ENCODE results near the gene PRKRIP1.
A peak's percentile ranks its signal among the peaks of the same experiment; 100 is the strongest.
"Not testable (repeated sequence)": the region's sequence is repeated elsewhere in the genome, so short reads cannot be mapped to it uniquely, and the experiment has no call there.

PRKRIP1 gene

GRCh38 chr7:102396710-102397019, 502 bp downstream of the PRKRIP1 start:
- H3K27ac ChIP-seq (ENCODE audit: low read depth, low read length), result peak overlapping the region; percentile 68
- no peak overlapping the region for H3K4ac ChIP-seq (ENCODE audit: low read depth, low read length)
- DNase-seq, result no peak
- peak overlapping the region; percentile 69 for H3K18ac ChIP-seq (ENCODE audit: low read length)
- H2BK5ac ChIP-seq (ENCODE audit: low read length), result peak overlapping the region; percentile 19
- peaks cover 4% of the 10 kb centered on the region for H3K36me3 ChIP-seq (ENCODE audit: control insufficient read depth, insufficient read depth, low read length)
- peaks cover 4% of the 10 kb centered on the region for H3K79me2 ChIP-seq (ENCODE audit: control insufficient read depth, insufficient read depth, low read length)
- no peak overlapping the region for H3K23ac ChIP-seq (ENCODE audit: low read length)
- peak overlapping the region; percentile 87 for H3K9ac ChIP-seq (ENCODE audit: low read length)
- H3K27me3 ChIP-seq (ENCODE audit: insufficient read depth, low read length, poor library complexity), result no peaks in the 10 kb centered on the region
- no peak overlapping the region for H4K5ac ChIP-seq (ENCODE audit: low read length)
- no peaks in the 10 kb centered on the region for H3K4me1 ChIP-seq (ENCODE audit: control insufficient read depth, low read depth, low read length)
- H3K4me3 ChIP-seq (ENCODE audit: low read length), result peak overlapping the region; percentile 87
- H2BK15ac ChIP-seq (replicated peaks; ENCODE audit: low read depth), result no peak overlapping the region
- peak overlapping the region; percentile 88 for H3K4me2 ChIP-seq (ENCODE audit: low read length)
- no CpG with 5 or more reads among the region's 12 CpGs for WGBS (ENCODE audit: extremely low coverage, insufficient coverage, low lambda C conversion rate)
- no peak overlapping the region for H2BK120ac ChIP-seq (ENCODE audit: low read depth, low read length)
- no peak overlapping the region for H4K8ac ChIP-seq (ENCODE audit: low read depth, low read length)
- peak overlapping the region; percentile 89 for H3K56ac ChIP-seq (ENCODE audit: low read length)
- no peak overlapping the region for H2AK5ac ChIP-seq (ENCODE audit: low read length)
- peaks cover 1% of the 10 kb centered on the region for H3K79me1 ChIP-seq (ENCODE audit: low read length)

GRCh38 chr7:102398543-102398942, 2.4 kb downstream of the PRKRIP1 start:
- Histone ChIP-seq H4K8ac (ENCODE audit: low read depth, low read length) (no peak overlapping the region), H3K56ac (ENCODE audit: low read length) (no peak overlapping the region), H2BK5ac (ENCODE audit: low read length) (no peak overlapping the region), H3K27ac (ENCODE audit: low read depth, low read length) (no peak overlapping the region), H3K79me2 (ENCODE audit: control insufficient read depth, insufficient read depth, low read length) (peaks cover 4% of the 10 kb centered on the region), H2BK120ac (ENCODE audit: low read depth, low read length) (no peak overlapping the region), H3K4me1 (ENCODE audit: control insufficient read depth, low read depth, low read length) (no peaks in the 10 kb centered on the region), H3K23ac (ENCODE audit: low read length) (no peak overlapping the region), H4K5ac (ENCODE audit: low read length) (no peak overlapping the region), H3K18ac (ENCODE audit: low read length) (no peak overlapping the region), H3K27me3 (ENCODE audit: insufficient read depth, low read length, poor library complexity) (no peaks in the 10 kb centered on the region), H3K4me3 (ENCODE audit: low read length) (no peak overlapping the region), H3K4ac (ENCODE audit: low read depth, low read length) (no peak overlapping the region), H3K79me1 (ENCODE audit: low read length) (peaks cover 1% of the 10 kb centered on the region), H3K36me3 (ENCODE audit: control insufficient read depth, insufficient read depth, low read length) (peaks cover 4% of the 10 kb centered on the region), H3K4me2 (ENCODE audit: low read length) (no peak overlapping the region), H3K9ac (ENCODE audit: low read length) (no peak overlapping the region), H2AK5ac (ENCODE audit: low read length) (no peak overlapping the region), H2BK15ac (replicated peaks; ENCODE audit: low read depth) (no peak overlapping the region)
- DNase-seq, result no peak
- WGBS (ENCODE audit: extremely low coverage, insufficient coverage, low lambda C conversion rate), result no CpG with 5 or more reads among the region's 8 CpGs

DNA sequence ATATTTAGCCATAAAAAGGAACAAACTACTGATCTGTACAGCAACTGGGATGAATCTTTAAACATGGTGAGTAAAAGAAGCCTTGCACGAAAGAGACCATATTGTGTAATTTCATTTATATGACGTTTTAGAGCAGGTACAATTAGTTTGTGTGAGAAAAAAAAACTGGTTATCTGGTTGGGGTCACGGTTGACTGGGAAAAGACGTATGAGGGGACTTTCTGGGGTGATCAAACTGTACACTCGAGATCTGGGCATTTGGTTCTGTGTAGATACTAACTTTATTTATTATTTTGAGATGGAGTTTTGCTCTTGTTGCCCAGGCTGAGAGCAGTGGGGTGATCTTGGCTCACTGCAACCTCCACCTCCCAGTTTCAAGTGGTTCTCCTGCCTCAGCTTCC, 4.2 kb downstream of the PRKRIP1 start:
- no CpG with 5 or more reads among the region's 5 CpGs for WGBS (ENCODE audit: extremely low coverage, insufficient coverage, low lambda C conversion rate)
- H3K18ac ChIP-seq (ENCODE audit: low read length), result no peak overlapping the region

GRCh38 chr7:102403563-102403962, 7.4 kb downstream of the PRKRIP1 start:
- H3K79me2 ChIP-seq (ENCODE audit: control insufficient read depth, insufficient read depth, low read length), result no peaks in the 10 kb centered on the region
- no peak overlapping the region for H3K9ac ChIP-seq (ENCODE audit: low read length)
- no peak overlapping the region for H3K56ac ChIP-seq (ENCODE audit: low read length)
- H3K27me3 ChIP-seq (ENCODE audit: insufficient read depth, low read length, poor library complexity), result no peaks in the 10 kb centered on the region
- WGBS (ENCODE audit: extremely low coverage, insufficient coverage, low lambda C conversion rate), result no CpG with 5 or more reads among the region's 3 CpGs
- no peak overlapping the region for H3K4me2 ChIP-seq (ENCODE audit: low read length)
- no peak overlapping the region for H4K8ac ChIP-seq (ENCODE audit: low read depth, low read length)
- H2BK120ac ChIP-seq (ENCODE audit: low read depth, low read length), result no peak overlapping the region
- no peak overlapping the region for H2AK5ac ChIP-seq (ENCODE audit: low read length)
- H3K27ac ChIP-seq (ENCODE audit: low read depth, low read length), result no peak overlapping the region
- no peak for DNase-seq
- H3K18ac ChIP-seq (ENCODE audit: low read length), result no peak overlapping the region
- H2BK5ac ChIP-seq (ENCODE audit: low read length), result no peak overlapping the region
- H3K4ac ChIP-seq (ENCODE audit: low read depth, low read length), result no peak overlapping the region
- no peak overlapping the region for H3K4me3 ChIP-seq (ENCODE audit: low read length)
- no peak overlapping the region for H4K5ac ChIP-seq (ENCODE audit: low read length)
- no peaks in the 10 kb centered on the region for H3K4me1 ChIP-seq (ENCODE audit: control insufficient read depth, low read depth, low read length)
- no peak overlapping the region for H2BK15ac ChIP-seq (replicated peaks; ENCODE audit: low read depth)
- H3K79me1 ChIP-seq (ENCODE audit: low read length), result no peaks in the 10 kb centered on the region
- H3K23ac ChIP-seq (ENCODE audit: low read length), result no peak overlapping the region
- H3K36me3 ChIP-seq (ENCODE audit: control insufficient read depth, insufficient read depth, low read length), result peaks cover 10% of the 10 kb centered on the region

More for the DNA sequence above, 4.2 kb downstream of the PRKRIP1 start:
- Histone ChIP-seq H3K27ac (ENCODE audit: low read depth, low read length) (no peak overlapping the region), H2AK5ac (ENCODE audit: low read length) (no peak overlapping the region), H2BK15ac (replicated peaks; ENCODE audit: low read depth) (no peak overlapping the region), H4K5ac (ENCODE audit: low read length) (no peak overlapping the region), H3K9ac (ENCODE audit: low read length) (no peak overlapping the region), H3K79me1 (ENCODE audit: low read length) (peaks cover 1% of the 10 kb centered on the region), H2BK120ac (ENCODE audit: low read depth, low read length) (no peak overlapping the region), H3K27me3 (ENCODE audit: insufficient read depth, low read length, poor library complexity) (no peaks in the 10 kb centered on the region), H3K4me2 (ENCODE audit: low read length) (no peak overlapping the region), H2BK5ac (ENCODE audit: low read length) (no peak overlapping the region), H3K4me3 (ENCODE audit: low read length) (no peak overlapping the region), H3K4me1 (ENCODE audit: control insufficient read depth, low read depth, low read length) (no peaks in the 10 kb centered on the region), H4K8ac (ENCODE audit: low read depth, low read length) (no peak overlapping the region), H3K36me3 (ENCODE audit: control insufficient read depth, insufficient read depth, low read length) (peaks cover 4% of the 10 kb centered on the region), H3K4ac (ENCODE audit: low read depth, low read length) (no peak overlapping the region), H3K79me2 (ENCODE audit: control insufficient read depth, insufficient read depth, low read length) (peaks cover 4% of the 10 kb centered on the region), H3K56ac (ENCODE audit: low read length) (no peak overlapping the region), H3K23ac (ENCODE audit: low read length) (no peak overlapping the region)
- no peak for DNase-seq

DNA sequence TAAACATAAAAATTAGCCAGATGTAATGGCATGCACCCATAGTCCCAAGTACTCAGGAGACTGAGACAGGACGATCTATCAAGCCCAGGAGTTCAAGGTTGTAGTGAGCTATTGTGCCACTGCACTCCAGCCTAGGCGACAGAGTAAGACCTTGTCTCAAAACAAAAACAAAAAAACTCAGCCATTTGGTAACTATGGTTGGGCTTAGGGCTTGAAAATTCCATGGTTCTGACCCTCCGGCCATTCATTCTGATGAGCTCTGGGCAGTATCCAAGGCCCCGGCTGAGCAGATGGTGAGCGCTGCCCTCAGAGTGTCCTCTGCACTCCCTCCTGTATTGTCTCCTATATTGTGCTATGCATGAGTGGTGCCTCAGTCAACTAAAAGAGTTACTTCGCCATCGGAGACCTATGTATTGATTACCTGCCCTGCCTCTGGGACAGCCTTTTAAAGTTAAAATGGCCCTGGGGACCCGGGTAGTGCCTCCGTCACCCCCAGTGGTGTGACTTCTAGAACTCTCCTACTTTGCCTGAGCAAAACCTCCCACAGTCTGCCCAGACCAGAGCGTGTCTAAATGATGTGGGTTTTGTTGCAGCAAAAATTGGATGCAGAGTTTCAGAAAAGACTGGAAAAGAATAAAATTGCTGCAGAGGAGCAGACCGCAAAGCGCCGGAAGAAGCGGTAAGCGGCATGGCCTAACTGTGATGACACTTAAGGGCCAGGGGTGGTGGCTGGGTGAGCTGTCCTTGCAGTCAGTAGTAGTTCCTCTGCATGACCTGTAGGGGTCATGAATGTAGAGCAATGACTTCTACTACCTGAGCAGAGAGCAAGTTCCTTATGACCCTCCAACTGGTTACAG, 8.1 kb downstream of the PRKRIP1 start:
- H2BK5ac ChIP-seq (ENCODE audit: low read length), result no peak overlapping the region
- H2BK120ac ChIP-seq (ENCODE audit: low read depth, low read length), result no peak overlapping the region
- no peak overlapping the region for H3K27ac ChIP-seq (ENCODE audit: low read depth, low read length)
- no peaks in the 10 kb centered on the region for H3K79me1 ChIP-seq (ENCODE audit: low read length)
- H3K4me2 ChIP-seq (ENCODE audit: low read length), result no peak overlapping the region
- H3K27me3 ChIP-seq (ENCODE audit: insufficient read depth, low read length, poor library complexity), result no peaks in the 10 kb centered on the region
- WGBS (ENCODE audit: extremely low coverage, insufficient coverage, low lambda C conversion rate), result no CpG with 5 or more reads among the region's 15 CpGs
- no peak overlapping the region for H3K9ac ChIP-seq (ENCODE audit: low read length)
- H3K56ac ChIP-seq (ENCODE audit: low read length), result no peak overlapping the region
- no peak overlapping the region for H4K5ac ChIP-seq (ENCODE audit: low read length)
- H2BK15ac ChIP-seq (replicated peaks; ENCODE audit: low read depth), result no peak overlapping the region
- no peaks in the 10 kb centered on the region for H3K4me1 ChIP-seq (ENCODE audit: control insufficient read depth, low read depth, low read length)
- H3K4ac ChIP-seq (ENCODE audit: low read depth, low read length), result no peak overlapping the region
- no peak overlapping the region for H4K8ac ChIP-seq (ENCODE audit: low read depth, low read length)
- no peak overlapping the region for H3K23ac ChIP-seq (ENCODE audit: low read length)
- H3K36me3 ChIP-seq (ENCODE audit: control insufficient read depth, insufficient read depth, low read length), result peaks cover 9% of the 10 kb centered on the region
- H2AK5ac ChIP-seq (ENCODE audit: low read length), result no peak overlapping the region
- H3K4me3 ChIP-seq (ENCODE audit: low read length), result no peak overlapping the region
- no peaks in the 10 kb centered on the region for H3K79me2 ChIP-seq (ENCODE audit: control insufficient read depth, insufficient read depth, low read length)
- peak; percentile 86 for DNase-seq
- no peak overlapping the region for H3K18ac ChIP-seq (ENCODE audit: low read length)

DNA sequence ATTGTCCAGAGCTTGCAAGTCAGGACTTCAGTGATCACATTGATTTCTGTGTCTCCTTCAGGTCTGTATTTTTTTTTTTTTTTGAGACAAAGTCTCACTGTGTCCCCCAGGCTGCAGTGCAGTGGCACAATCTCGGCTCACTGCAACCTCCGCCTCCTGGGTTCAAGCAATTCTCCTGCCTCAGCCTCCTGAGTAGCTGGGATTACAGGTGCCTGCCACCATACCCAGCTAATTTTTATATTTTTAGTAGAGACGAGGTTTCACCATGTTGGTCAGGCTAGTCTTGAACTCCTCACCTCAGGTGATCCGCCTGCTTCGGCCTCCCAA, 8.7 kb downstream of the PRKRIP1 start:
- H3K56ac ChIP-seq (ENCODE audit: low read length); H4K5ac ChIP-seq (ENCODE audit: low read length); H3K79me1 ChIP-seq (ENCODE audit: low read length); H3K79me2 ChIP-seq (ENCODE audit: control insufficient read depth, insufficient read depth, low read length); H3K9ac ChIP-seq (ENCODE audit: low read length); H3K36me3 ChIP-seq (ENCODE audit: control insufficient read depth, insufficient read depth, low read length); H3K4me1 ChIP-seq (ENCODE audit: control insufficient read depth, low read depth, low read length); H3K4me3 ChIP-seq (ENCODE audit: low read length); DNase-seq; H3K23ac ChIP-seq (ENCODE audit: low read length); H4K8ac ChIP-seq (ENCODE audit: low read depth, low read length); H2BK15ac ChIP-seq (replicated peaks; ENCODE audit: low read depth); H3K18ac ChIP-seq (ENCODE audit: low read length); H3K4me2 ChIP-seq (ENCODE audit: low read length); H2BK120ac ChIP-seq (ENCODE audit: low read depth, low read length); H3K27me3 ChIP-seq (ENCODE audit: insufficient read depth, low read length, poor library complexity); H3K27ac ChIP-seq (ENCODE audit: low read depth, low read length); H3K4ac ChIP-seq (ENCODE audit: low read depth, low read length); H2AK5ac ChIP-seq (ENCODE audit: low read length); H2BK5ac ChIP-seq (ENCODE audit: low read length): not testable (repeated sequence)
- WGBS (ENCODE audit: extremely low coverage, insufficient coverage, low lambda C conversion rate), result no CpG with 5 or more reads among the region's 5 CpGs
